Measurements from ENCODE around the gene RAD51B. TPM values are rescaled to one million over a fixed set of nuclear protein-coding genes. Genes with fewer than 3 reads are reported as not detected.

Gene RAD51B
- total and polyA plus RNA-seq, 2 donors, result 6.2 to 92.9 TPM

DNA sequence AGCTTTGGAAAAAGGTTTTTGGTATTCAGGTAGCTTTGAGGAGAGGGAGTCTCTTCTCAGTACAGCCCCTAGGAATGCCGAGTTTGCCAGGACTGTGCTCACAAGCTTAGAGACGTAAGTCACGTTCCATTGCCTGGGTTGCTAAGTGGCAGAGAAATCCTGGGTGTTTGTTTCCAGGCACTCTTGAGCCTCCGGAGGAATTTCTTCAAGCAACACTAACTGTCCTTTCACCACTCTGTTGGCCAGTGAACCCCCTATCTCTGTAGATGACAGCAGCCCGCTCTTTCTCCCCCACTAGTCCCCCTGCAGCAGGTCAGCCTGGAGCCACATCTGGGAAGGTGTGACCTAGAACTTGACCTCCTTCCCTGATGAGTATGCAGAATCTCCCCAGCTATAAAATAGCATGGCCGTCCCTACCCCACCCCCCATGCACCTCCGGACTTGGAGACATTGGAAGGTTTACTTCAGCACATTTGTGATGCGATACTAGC is 810.5 kb downstream of the RAD51B start:
- WGBS, result 58% methylated on average over 8 of the region's 8 CpGs
- no peaks in the 10 kb centered on the region for H3K36me3 ChIP-seq (ENCODE audit: insufficient read depth)
- H3K27ac ChIP-seq (ENCODE audit: low read depth), result no peak overlapping the region
- peaks cover 2% of the 10 kb centered on the region for H3K4me1 ChIP-seq (ENCODE audit: insufficient read depth)
- no peak for DNase-seq (ENCODE audit: extremely low spot score)
- H3K4me3 ChIP-seq (ENCODE audit: low read depth, low read length), result no peak overlapping the region

DNA sequence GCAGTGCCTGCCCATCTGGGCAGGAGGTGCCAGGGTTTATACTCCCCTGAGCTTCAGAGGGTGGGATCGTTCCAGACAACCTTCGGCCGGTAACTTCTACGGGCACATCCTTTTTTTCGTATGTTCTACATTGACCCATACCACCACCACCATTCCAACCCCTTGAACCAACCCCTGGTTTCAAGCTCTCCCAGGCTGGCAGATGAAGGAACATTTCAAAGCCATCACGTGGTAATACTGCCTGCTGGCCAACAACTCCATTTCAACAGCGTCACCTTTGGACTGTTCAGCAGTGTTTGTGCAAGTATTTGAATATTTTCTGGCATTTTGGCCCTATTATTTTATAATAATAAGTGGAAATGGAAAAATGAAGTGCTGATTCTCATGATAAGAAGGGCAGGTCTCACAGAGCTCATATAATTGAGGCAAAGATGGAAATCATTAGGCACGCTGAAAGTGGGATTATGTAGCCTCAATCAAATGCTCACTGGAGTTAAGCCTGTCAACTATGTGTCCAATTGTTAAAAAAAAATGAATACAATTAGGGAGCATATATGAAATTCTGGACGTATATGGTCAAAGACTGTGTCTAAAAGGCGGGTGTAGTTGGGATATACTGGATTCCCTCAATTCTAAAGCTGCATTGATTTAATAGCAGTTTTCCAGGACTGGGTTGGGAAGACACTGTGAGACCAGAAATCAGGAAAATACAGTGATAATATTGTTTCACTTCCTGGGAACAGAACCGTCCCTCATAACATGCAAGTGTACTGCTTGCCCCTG is 811.2 kb downstream of the RAD51B start:
- H3K4me3 ChIP-seq (ENCODE audit: low read depth, low read length), result no peak overlapping the region
- no peak overlapping the region for H3K27ac ChIP-seq (ENCODE audit: low read depth)
- H3K4me1 ChIP-seq (ENCODE audit: insufficient read depth), result peaks cover 2% of the 10 kb centered on the region
- no peak for DNase-seq (ENCODE audit: extremely low spot score)
- H3K36me3 ChIP-seq (ENCODE audit: insufficient read depth), result no peaks in the 10 kb centered on the region
- WGBS, result 83% methylated on average over 11 of the region's 11 CpGs

DNA sequence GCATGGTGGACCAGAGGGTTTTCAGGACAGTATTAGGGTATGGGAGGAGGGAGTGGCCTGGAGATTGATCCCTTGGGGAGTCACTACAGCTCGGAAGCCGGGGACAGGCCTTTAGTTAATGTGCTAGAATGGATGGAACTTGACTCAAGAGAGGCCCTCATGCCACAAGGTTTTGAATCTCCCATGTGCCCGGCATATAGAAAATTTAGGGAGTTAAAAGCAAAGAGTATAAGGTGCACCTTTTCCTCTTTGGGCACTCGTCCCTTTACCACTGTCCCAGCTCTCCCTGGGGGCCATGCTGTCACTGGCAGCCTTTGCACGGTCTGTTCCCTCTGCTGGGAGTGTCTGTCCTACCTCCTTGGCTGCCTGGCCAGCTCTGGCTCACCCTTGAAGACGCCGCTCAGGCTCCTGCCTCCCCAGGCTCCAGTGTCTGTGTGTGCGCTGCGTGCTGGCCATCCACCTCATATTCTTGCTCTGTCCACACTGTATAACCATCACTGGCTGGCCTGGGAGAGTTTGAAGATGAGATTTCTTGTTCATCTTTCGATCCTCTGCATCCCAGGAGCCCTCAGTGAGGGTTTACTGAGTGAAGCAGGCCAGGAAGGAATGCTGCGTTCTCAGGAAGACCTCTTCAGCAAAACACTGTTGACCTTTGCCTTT is 811.9 kb downstream of the RAD51B start:
- 90% methylated on average over 11 of the region's 11 CpGs for WGBS
- no peak for DNase-seq (ENCODE audit: extremely low spot score)
- Histone ChIP-seq H3K36me3 (ENCODE audit: insufficient read depth) (no peaks in the 10 kb centered on the region), H3K4me1 (ENCODE audit: insufficient read depth) (peaks cover 2% of the 10 kb centered on the region), H3K27ac (ENCODE audit: low read depth) (no peak overlapping the region), H3K4me3 (ENCODE audit: low read depth, low read length) (no peak overlapping the region)

DNA sequence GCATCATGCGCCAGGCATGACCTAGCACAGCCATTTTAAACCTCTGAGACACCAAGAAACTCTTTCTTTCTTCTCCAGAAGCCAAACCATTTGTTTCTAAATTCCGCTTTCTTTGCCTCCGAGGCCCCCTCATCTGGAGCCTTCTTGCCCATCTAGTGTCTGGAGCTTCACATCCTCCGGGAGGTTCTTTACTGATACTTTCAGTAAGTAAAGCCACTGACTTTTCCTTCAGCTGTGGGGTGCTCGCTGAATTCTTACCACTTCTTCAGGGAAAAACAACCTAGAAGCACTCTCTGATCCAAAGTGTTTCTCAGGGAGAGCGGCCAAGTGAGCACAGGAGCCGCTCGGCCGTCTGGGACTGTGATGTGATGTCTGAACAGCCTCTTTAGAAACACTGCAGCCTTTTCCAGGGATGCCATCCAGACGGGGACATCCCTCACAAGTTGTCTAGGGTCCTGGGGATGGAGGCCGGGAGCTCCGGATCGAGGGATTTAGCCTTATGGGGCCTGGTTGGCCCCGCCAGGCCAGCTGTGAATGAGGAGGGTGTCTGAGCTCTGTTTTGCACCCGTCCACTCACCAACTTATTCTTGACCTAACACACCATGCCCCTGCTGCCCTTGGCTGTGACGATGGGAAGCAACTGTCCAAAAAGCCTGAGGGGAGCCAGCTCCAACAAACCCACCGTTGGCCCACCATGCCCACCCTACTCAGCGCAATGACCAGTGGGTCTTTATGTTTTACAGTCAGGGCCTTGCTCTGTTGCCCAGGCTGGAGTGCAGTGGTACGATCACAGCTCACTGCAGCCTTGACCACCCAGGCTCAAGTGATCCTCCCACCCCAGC is 812.7 kb downstream of the RAD51B start:
- WGBS, result 80% methylated on average over 19 of the region's 19 CpGs

DNA sequence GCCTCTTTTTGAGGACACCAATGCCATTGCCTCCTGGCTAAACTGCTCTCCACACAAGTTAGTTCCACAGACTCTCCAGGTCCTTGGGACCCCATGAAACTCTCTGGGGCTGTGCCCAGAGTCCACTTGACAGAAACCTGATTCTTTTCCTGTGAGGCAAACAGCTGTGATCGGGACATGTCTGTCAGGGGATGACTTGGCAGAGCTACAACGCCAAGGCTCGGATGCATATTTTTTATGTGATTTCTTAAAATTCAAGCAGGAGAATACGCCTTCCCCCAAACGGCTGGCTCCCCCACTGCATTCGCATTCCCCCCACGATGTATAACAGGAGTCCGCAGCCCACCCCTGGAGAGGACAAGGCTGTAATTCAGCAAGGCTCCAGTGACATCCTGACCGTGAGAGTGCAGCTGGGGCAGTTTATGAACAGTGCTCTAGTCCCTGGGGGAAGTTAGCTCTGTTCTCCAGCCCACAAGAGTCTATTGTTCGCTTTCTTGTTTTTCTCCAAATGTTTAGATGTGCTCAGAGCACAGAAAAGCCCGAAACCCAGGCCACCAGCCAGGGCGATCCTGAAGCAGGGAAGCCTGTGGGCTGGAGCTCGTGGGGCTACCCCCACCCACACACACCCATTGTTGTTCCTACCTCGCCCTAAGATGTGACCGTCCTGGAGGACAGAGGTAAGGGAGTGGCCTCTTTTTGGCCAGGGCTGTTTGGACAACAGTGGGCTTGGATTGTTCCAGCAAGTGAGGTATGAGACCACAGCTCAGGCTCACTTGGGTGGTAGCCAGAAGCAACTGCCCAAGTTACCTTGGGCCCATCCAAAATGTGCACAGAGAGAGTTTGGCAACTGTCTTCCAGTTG is 813.8 kb downstream of the RAD51B start:
- H3K36me3 ChIP-seq (ENCODE audit: insufficient read depth), result no peaks in the 10 kb centered on the region
- peaks cover 2% of the 10 kb centered on the region for H3K4me1 ChIP-seq (ENCODE audit: insufficient read depth)
- 23% methylated on average over 15 of the region's 15 CpGs for WGBS
- H3K4me3 ChIP-seq (ENCODE audit: low read depth, low read length), result no peak overlapping the region
- no peak for DNase-seq (ENCODE audit: extremely low spot score)
- peak overlapping the region; percentile 26 for H3K27ac ChIP-seq (ENCODE audit: low read depth)

More for the DNA sequence above, 812.7 kb downstream of the RAD51B start:
- DNase-seq (ENCODE audit: extremely low spot score), result no peak
- no peaks in the 10 kb centered on the region for H3K36me3 ChIP-seq (ENCODE audit: insufficient read depth)
- H3K4me3 ChIP-seq (ENCODE audit: low read depth, low read length), result no peak overlapping the region
- H3K27ac ChIP-seq (ENCODE audit: low read depth), result peak overlapping the region; percentile 7
- peaks cover 2% of the 10 kb centered on the region for H3K4me1 ChIP-seq (ENCODE audit: insufficient read depth)

DNA sequence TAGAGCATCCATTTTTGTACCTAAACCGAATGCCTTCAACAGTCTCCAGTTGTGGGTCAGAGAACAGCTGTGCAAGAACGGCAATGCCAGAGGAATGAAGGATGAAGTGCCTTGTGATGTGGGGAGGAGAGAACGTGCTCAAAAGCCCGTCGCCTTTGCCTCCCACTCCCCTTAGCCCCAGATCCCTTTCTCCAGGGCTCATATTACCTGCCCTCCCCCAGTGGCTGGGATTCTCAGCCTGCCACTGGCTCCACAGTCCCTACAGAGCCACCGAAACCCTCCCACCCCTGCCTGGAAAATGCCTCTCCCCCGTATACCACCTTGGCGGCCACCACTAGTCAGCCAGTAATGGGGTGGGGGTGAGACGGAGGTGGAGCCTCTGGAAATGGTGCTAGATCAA is 814.8 kb downstream of the RAD51B start:
- Histone ChIP-seq H3K27ac (ENCODE audit: low read depth) (no peak overlapping the region), H3K4me3 (ENCODE audit: low read depth, low read length) (no peak overlapping the region), H3K36me3 (ENCODE audit: insufficient read depth) (no peaks in the 10 kb centered on the region), H3K4me1 (ENCODE audit: insufficient read depth) (peaks cover 2% of the 10 kb centered on the region)
- DNase-seq (ENCODE audit: extremely low spot score), result no peak
- 68% methylated on average over 9 of the region's 9 CpGs for WGBS

DNA sequence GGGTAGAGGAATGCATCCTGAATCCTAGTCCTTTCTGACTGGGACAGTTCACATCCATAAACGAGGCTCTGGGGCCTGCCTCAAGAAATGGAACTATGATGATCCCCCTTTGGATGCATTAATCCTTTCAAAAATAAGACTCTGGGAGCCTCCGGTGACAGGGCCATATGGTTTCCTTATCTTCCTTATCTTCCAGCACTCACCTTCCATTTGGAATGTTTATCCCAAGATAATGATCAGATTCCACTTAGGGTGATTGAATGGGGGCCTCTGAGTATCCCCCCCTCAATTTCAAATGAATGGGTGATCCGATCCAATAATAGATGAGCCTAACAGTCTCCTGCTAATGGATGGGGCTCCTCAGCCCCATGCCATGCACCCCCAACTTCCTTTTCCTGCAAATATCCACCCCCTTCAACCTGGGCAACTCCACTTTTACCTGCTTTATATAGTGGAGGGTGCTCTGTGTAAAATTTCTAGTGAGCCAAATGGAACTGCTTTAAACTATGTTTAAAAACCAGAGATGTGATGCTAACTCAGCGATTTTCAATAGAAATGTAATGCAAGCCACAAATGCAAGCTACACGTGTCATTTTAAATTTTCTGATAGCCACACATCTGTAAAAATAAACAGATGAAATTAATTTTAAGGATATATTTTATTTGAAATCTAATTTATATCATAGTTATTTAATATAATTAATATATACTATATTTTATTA is 815.5 kb downstream of the RAD51B start:
- H3K4me1 ChIP-seq (ENCODE audit: insufficient read depth), result peaks cover 2% of the 10 kb centered on the region
- DNase-seq (ENCODE audit: extremely low spot score), result no peak
- no peaks in the 10 kb centered on the region for H3K36me3 ChIP-seq (ENCODE audit: insufficient read depth)
- no peak overlapping the region for H3K4me3 ChIP-seq (ENCODE audit: low read depth, low read length)
- H3K27ac ChIP-seq (ENCODE audit: low read depth), result no peak overlapping the region
- WGBS, result 75% methylated on average over 5 of the region's 5 CpGs

DNA sequence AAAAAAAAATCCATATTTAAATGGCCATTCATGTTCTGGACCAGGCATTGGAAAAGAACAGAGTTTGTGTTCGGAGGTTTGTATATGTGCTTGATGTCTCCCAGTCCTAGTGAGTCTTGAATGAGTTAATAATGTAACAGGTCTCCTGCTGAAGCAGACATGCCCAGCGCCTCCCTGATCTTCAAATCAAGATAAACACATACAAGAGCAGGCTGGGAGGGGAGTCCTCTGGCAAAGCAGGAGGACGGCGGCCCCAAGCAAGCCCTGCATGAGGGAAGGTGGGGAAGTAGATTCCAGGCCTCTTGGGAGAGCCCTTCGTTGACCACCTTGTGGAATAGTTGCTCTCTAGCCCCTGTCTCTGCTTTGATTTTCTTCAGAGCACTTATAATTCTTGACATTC is 817.0 kb downstream of the RAD51B start:
- H3K36me3 ChIP-seq (ENCODE audit: insufficient read depth), result no peaks in the 10 kb centered on the region
- no peak overlapping the region for H3K4me3 ChIP-seq (ENCODE audit: low read depth, low read length)
- H3K27ac ChIP-seq (ENCODE audit: low read depth), result peak overlapping the region; percentile 51
- DNase-seq (ENCODE audit: extremely low spot score), result no peak
- WGBS, result 36% methylated on average over 5 of the region's 5 CpGs
- H3K4me1 ChIP-seq (ENCODE audit: insufficient read depth), result peaks cover 2% of the 10 kb centered on the region

DNA sequence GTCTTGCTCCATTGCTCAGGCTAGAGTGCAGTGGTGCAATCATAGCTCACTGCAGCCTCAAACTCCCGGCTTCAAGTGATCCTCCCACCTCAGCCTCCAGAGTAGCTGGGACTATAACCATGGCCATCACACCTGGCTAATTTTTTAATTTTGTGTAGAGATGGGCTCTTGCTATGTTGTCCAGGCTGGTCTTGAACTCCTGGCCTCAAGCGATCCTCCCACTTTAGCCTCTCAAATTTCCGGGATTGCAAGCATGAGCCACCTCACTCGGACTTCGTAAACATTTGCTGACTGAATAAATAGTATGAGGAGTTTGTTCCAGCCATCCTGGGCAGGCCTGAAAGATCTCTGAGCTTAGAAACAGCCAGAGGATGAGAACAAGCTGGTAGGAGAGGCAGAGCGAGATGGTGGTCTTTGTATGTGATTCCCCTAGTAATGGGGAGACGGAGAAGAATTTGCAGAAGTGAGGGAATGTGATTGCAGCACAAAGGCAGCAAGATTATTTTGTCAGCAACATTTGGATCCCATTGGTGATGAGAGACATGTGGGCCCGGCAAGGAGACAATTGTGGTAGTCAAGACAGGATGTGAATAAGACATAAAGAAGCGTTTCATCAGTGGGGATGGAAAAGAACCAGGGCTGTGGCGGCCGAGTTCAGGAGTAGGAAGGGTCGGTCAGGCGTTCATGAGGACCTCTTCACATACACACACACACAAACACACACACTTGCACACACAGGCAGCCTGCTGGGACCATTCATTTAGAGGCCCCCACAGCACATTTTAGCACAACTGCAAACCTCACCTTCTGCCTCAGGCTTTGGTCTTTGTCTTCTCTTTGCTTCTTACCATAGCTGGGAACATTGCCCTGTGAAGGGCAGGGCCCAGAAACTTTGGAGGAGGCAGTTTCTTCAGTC is 817.8 kb downstream of the RAD51B start:
- Histone ChIP-seq H3K4me1 (ENCODE audit: insufficient read depth) (peaks cover 2% of the 10 kb centered on the region), H3K27ac (ENCODE audit: low read depth) (peak overlapping the region; percentile 70), H3K4me3 (ENCODE audit: low read depth, low read length) (no peak overlapping the region), H3K36me3 (ENCODE audit: insufficient read depth) (no peaks in the 10 kb centered on the region)
- WGBS, result 45% methylated on average over 13 of the region's 13 CpGs
- DNase-seq (ENCODE audit: extremely low spot score), result no peak

DNA sequence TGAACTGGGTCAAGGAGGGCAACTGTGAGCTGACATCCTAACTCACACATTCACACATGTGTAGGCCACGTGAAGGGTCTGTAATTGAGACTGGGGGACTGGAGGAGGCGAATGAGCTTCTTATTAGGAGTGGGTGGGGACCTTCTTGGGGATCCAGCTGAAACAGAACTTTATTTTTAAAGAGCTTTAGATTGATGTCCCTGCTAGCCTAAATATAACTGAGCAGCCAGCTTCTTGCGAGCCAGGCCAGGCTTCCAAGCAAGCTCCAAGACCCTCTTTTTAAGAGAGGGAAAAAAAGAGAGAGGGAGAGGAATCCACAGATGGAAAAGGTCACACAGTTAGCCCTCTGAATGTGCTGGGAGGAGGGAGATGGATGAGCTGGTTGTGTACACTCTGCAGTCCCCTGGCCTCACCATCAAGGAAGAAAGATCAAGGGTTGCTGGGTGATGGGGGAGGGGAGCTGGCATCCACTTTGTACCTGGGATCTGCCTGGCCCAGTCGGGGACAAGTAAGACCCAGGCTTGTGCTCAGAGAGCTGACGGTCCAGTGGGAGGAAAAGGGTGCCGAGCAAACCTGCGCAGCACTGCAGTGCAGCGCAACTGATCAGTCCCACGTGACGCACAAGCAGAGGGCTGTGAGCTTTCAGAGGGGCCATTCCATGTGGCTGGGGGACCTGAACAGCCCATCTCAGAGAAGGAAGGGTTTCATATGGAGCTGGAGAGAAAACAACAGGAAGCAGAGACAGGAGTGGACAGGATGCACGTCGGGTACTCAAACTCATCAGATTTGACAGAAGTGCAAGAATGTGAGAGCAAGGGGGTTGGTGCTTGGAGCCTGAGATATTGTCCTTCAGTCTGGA is 818.8 kb downstream of the RAD51B start:
- Histone ChIP-seq H3K4me1 (ENCODE audit: insufficient read depth) (peaks cover 2% of the 10 kb centered on the region), H3K4me3 (ENCODE audit: low read depth, low read length) (no peak overlapping the region), H3K36me3 (ENCODE audit: insufficient read depth) (no peaks in the 10 kb centered on the region), H3K27ac (ENCODE audit: low read depth) (peak overlapping the region; percentile 70)
- no peak for DNase-seq (ENCODE audit: extremely low spot score)
- 62% methylated on average over 12 of the region's 12 CpGs for WGBS

Data from urinary bladder (tissue), 4 donors.